ENCODE measurements around the gene AGL.
"Not testable (repeated sequence)": the region's sequence is repeated elsewhere in the genome, so short reads cannot be mapped to it uniquely, and the experiment has no call there.

The AGL gene

DNA sequence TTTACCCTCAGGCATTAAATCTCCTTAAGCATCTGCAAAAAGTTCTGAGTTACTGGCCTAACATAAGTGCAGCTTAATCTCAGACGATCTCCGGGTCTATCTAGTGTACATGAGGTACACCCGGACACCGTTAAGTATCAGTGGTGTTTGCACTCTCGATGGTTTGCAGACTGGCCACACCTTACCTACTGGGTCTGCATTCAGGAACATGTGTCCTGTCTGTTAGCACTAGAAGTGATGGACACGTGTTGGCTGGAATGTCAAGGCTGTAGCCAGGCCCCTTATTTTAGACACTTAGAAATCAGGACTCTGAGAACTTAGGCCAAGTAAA is 783 bp upstream of the AGL start:
- in situ Hi-C loops (cut with HindIII; ENCODE audit: low pct_ligation_motif_present, low sequenced_read_pairs): no loop called here
- H3K27me3 ChIP-seq (replicated peaks): no peaks in the 10 kb centered on the region
- H3K27ac ChIP-seq: no peak overlapping the region
- peak overlapping the region; percentile 96 for H3K4me3 ChIP-seq (ENCODE audit: low read depth, low read length)
- no peak for DNase-seq
- no peaks in the 10 kb centered on the region for H3K36me3 ChIP-seq (replicated peaks)
- TF ChIP-seq, protein P1, sequence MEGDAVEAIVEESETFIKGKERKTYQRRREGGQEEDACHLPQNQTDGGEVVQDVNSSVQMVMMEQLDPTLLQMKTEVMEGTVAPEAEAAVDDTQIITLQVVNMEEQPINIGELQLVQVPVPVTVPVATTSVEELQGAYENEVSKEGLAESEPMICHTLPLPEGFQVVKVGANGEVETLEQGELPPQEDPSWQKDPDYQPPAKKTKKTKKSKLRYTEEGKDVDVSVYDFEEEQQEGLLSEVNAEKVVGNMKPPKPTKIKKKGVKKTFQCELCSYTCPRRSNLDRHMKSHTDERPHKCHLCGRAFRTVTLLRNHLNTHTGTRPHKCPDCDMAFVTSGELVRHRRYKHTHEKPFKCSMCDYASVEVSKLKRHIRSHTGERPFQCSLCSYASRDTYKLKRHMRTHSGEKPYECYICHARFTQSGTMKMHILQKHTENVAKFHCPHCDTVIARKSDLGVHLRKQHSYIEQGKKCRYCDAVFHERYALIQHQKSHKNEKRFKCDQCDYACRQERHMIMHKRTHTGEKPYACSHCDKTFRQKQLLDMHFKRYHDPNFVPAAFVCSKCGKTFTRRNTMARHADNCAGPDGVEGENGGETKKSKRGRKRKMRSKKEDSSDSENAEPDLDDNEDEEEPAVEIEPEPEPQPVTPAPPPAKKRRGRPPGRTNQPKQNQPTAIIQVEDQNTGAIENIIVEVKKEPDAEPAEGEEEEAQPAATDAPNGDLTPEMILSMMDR (IDR thresholded peaks at IDR 0.05; ENCODE audit: low read depth, low read length, missing control alignments): no peak

DNA sequence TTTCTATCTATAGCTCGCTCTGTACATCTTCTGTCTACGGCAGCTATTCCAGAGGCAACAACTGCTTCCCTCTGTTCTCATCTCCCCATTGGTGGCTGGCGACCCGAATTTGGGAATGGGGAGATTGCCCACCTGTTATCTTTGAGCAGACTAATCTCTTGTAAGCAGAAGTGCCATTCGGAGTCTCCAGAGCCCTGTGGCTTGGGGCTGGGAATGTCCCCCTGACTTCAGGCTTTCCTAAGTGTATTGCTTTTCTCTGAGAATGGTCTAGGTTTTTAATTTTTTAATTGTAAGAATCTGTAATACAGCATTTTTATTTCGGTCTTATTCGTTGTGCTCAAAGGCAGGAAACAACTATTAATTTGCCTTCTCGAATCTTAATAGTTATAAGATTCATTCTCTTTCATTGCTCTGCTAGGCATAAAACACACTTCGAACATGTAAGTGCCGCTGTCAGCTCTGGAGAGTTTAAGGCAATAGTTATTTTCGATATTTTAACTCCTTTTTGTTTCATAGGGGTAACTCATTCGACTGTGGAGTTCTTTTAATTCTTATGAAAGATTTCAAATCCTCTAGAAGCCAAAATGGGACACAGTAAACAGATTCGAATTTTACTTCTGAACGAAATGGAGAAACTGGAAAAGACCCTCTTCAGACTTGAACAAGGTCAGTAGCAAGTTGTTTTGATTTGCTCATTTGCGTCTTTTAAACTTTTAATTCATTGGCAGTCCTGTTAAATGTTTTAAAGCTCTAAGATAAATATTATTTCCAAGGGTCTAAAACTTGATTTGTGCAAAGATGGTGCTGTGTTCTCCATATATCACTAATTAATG is 514 bp downstream of the AGL start:
- H3K36me3 ChIP-seq (replicated peaks): no peaks in the 10 kb centered on the region
- in situ Hi-C loops (cut with HindIII; ENCODE audit: low pct_ligation_motif_present, low sequenced_read_pairs): no loop called here
- H3K27me3 ChIP-seq (replicated peaks): no peaks in the 10 kb centered on the region
- DNase-seq: no peak
- peak overlapping the region; percentile 96 for H3K4me3 ChIP-seq (ENCODE audit: low read depth, low read length)
- TF ChIP-seq, protein P1 (IDR thresholded peaks at IDR 0.05; ENCODE audit: low read depth, low read length, missing control alignments): no peak
- H3K27ac ChIP-seq: peak overlapping the region; percentile 68

DNA sequence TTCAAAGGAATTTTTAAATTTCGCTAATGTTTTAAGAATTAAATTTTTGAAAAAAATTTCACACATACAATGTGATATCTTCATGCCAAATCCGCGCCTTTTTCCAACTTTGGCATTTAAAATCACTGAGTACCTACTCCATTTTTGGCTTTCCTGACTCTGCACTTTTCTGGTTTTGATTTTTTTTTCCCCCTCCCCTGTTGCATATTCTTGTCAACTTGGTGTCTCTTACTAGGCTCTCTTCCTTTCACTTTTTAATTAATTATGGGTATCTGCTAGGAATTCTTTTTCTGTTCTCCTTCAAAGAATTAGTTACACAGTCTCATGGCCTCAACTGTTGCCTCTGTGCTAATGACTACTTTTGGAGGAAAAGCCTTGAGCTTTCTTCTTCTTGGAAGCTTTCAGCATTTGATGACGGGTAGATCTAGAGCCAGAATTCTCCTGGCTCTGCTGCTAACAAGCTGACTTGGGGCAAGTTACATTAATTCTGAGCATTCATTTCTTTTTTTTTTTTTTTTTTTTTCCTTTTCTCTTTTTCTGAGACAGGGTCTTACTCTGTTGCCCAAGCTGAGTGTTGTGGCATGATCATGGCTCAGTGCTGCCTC is 1.8 kb downstream of the AGL start:
- H3K27me3 ChIP-seq (replicated peaks): no peaks in the 10 kb centered on the region
- no peak overlapping the region for H3K4me3 ChIP-seq (ENCODE audit: low read depth, low read length)
- in situ Hi-C loops (cut with HindIII; ENCODE audit: low pct_ligation_motif_present, low sequenced_read_pairs): no loop called here

GRCh38 chr1:99852648-99853047 is 2.5 kb downstream of the AGL start:
- Histone ChIP-seq H3K27ac (no peak overlapping the region), H3K36me3 (replicated peaks) (no peaks in the 10 kb centered on the region), H3K4me3 (ENCODE audit: low read depth, low read length) (no peak overlapping the region), H3K27me3 (replicated peaks) (no peaks in the 10 kb centered on the region)
- DNase-seq: no peak
- in situ Hi-C loops (cut with HindIII; ENCODE audit: low pct_ligation_motif_present, low sequenced_read_pairs): no loop called here
- TF ChIP-seq, protein P1 (IDR thresholded peaks at IDR 0.05; ENCODE audit: low read depth, low read length, missing control alignments): no peak

More for the DNA sequence above, 1.8 kb downstream of the AGL start:
- H3K27ac ChIP-seq: no peak overlapping the region
- TF ChIP-seq, protein P1 (IDR thresholded peaks at IDR 0.05; ENCODE audit: low read depth, low read length, missing control alignments): no peak
- H3K36me3 ChIP-seq (replicated peaks): no peaks in the 10 kb centered on the region
- DNase-seq: no peak

DNA sequence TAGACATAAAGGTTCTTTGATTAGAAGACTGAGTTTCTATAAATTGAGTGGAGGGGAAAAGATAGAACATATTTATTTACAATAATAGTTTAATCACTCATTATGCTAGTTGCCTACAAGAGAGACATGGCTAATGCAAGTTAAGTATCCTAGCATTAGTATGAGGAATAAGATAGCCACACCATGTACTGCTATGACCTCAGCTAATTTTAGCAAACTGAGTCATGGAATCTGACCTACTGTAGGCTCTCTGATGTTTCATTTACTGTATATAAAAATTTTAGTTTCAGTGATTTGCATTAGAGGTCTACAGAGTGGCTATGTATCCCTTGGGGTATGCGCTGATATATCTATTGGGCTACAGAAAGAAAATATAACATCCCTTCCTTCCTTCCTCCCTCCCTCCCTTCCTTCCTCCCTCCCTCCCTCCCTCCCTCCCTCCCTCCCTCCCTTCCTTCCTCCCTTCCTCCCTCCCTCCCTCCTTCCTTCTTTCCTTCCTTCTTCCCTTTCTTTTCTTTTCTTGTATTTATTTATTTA is 5.8 kb downstream of the AGL start:
- no peaks in the 10 kb centered on the region for H3K36me3 ChIP-seq (replicated peaks)
- no peak overlapping the region for H3K4me3 ChIP-seq (ENCODE audit: low read depth, low read length)
- in situ Hi-C loops (cut with HindIII; ENCODE audit: low pct_ligation_motif_present, low sequenced_read_pairs): no loop called here
- no peak for DNase-seq
- H3K27ac ChIP-seq: no peak overlapping the region
- TF ChIP-seq, protein P1 (IDR thresholded peaks at IDR 0.05; ENCODE audit: low read depth, low read length, missing control alignments): no peak
- H3K27me3 ChIP-seq (replicated peaks): no peaks in the 10 kb centered on the region

DNA sequence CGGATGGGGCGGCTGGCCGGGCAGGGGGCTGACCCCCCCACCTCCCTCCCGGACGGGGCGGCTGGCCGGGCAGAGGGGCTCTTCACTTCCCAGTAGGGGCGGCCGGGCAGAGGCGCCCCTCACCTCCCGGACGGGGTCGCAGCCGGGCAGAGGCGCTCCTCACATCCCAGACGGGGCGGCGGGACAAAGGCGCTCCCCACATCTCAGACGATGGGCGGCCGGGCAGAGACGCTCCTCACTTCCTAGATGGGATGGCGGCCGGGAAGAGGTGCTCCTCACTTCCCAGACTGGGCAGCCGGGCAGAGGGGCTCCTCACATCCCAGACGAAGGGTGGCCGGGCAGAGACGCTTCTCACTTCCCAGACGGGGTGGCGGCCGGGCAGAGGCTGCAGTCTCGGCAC is 6.9 kb downstream of the AGL start:
- H3K36me3 ChIP-seq (replicated peaks); in situ Hi-C loops (cut with HindIII; ENCODE audit: low pct_ligation_motif_present, low sequenced_read_pairs); H3K4me3 ChIP-seq (ENCODE audit: low read depth, low read length); H3K27me3 ChIP-seq (replicated peaks); H3K27ac ChIP-seq; DNase-seq: not testable (repeated sequence)

Data from brain microvascular endothelial cell (primary cell).